ENCODE measurements around the gene SLC4A7.

DNA sequence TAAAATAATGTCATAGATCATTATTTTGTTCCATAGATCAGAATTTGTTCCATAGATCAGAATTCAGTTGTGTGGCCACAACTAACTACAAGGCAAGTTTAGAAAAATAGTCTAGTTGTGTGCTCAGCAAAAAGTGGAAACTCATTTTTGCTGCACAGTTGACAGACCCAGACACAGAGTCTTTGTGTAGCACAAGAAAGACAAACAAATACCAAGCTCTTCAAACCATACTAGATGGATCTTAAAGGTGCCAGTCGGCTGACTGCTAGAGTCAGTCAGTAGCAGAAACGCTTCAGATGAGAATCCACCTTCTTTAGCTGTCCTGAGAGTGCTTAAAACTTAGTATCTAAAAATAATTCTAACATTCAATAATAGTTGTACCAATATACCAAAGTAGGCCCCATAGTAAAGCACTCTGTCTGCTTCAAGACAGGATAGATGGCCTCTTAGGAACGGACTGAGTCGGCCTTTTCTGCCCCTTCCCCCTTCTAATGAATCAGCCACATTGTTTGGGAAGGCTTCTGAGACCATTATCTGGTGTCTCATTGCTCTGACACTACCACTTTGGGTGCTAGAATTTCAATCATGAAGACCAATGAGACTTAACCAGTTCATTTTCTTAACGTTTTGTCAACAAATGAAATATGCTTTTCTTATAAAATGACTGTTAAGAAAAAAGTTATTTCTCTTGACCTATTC, 27.7 kb upstream of the SLC4A7 start:
- TF ChIP-seq CTCF (IDR thresholded peaks at IDR 0.05) (no peak), EZH2 (IDR thresholded peaks at IDR 0.05; ENCODE audit: borderline replicate concordance, insufficient read depth, low read depth, low read length, poor library complexity, severe bottlenecking) (no peak)
